ENCODE data around the gene TYMS.
A peak's percentile ranks its signal among the peaks of the same experiment; 100 is the strongest.
"Not testable (repeated sequence)": the region's sequence is repeated elsewhere in the genome, so short reads cannot be mapped to it uniquely, and the experiment has no call there.

Gene TYMS

DNA sequence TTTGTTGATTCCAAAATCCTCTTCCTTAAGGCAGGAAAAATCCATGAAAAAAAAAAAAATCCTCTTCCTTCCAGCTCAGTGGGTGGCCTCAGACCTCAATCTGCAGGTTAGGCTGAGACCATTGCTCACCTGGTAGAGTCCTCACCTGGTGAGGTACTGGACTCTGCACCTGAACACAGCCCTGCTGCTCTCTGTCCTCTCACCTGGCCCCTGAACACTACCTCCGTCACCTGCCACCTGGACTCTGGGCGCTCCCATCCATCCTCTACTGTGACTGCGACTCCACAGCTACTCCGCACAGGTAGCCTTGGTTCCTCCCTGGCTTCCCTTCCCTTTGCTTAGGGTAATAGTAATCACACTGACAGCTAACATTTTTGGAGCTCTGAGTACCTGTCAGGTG, 22.1 kb downstream of the TYMS start:
- DNase-seq: no peak

DNA sequence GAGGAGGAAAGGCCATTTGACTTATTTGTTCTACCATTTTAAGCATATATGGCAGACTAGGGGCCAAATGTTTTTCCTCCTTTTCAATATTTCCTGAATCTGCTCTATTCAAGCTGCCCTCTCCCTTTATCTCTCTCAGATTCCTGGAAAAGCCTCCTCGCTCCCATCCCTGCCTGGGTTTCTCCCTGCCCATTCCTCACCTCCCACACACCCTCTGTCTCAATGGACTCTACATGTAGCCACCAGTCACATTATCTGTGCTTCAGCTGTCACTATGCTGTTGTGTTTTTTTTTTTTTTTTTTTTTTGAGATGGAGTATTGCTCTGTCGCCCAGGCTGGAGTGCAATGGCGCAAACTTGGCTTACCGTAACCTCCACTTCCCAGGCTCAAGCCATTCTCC, 22.9 kb downstream of the TYMS start:
- DNase-seq: no peak

DNA sequence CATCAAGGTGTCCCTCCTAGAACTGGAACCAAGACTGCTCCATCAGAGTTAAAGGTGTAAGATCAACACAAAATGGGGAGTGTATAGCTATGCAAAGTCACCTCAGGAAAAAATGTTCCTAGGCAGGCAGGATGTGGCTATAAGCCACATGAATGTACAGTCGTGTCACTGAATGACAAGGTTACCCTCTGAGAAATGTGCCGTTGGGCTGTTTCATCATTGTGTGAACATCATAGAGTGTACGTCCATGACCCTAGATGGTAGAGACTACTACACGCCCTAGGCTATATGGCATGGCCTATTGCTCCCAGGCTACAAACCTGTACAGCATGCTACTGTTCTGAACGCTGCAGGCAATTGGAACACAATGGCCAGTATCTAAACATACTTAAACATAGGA, 24.5 kb downstream of the TYMS start:
- DNase-seq: no peak

DNA sequence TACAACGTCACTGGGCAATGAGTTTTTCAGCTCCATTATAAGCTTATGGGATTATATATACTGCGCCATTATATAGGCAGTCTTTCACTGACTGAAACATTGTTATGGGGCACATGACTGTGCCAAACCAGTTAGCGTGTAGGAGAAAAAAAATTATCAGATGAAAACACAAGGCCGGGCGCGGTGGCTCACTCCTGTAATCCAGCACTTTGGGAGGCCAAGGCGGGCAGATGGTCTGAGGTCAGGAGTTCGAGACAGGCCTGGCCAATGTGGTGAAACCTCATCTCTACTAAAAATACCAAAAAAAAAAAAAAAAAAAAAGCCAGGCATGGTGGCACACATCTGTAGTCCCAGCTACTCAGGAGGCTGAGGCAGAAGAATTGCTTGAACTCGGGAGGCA, 25.0 kb downstream of the TYMS start:
- DNase-seq: not testable (repeated sequence)

DNA sequence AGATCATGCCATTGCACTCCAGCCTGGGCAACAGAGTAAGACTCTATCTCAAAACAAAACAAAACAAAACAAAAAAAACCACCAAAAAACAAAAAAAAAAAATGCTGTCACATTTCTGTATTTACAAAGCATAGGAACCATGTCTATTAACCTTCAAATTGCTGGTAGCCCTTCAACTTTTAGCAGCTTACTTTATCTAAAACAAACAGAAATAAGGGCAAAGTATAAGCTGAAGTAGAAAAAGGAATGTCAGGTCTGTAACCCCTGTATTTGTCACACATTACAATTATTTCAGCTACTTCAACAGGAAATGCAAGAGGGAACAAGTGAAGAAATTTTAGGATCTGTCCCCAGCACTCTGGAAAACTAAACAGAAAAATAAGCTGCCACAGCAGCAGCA, 25.4 kb downstream of the TYMS start:
- DNase-seq: no peak

DNA sequence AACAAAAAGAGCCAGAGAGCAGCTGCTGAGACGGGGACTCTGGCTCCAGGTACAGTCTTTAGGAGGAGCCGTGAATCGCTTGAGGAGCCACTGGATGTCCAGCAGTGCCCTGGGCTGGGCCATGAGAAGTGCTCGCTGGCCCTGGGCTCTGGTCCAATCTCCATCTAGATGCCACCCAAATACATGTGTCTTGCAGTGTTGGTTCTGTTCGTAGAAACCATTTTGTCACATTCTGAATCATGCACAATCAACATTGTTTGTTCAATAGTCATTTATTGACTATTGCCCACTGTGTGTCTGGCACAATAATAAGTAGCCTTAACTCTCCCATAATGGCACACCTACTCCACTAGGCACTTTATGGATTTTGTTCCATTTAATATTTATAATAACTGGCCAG, 26.1 kb downstream of the TYMS start:
- DNase-seq: peak in 1 of 2 experiments; percentile 65

DNA sequence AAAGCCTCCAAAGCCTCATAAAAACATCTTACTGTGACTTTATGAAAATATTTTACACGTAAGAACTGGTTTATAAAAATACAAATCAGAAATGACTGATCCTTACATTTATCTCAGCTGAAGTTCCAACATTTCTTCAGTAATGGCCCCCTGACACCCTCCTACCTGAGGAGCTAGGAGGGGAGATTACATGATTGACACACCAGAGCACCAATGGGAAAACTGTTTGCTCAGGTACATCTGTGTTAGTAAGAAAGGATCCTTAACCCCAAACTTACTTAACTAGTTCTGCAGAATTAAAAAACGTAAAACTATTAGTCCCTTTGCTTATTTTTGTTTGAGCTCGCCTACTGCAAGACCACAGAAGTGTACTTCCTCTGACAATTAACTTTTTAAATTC, 28.0 kb downstream of the TYMS start:
- no peak for DNase-seq

DNA sequence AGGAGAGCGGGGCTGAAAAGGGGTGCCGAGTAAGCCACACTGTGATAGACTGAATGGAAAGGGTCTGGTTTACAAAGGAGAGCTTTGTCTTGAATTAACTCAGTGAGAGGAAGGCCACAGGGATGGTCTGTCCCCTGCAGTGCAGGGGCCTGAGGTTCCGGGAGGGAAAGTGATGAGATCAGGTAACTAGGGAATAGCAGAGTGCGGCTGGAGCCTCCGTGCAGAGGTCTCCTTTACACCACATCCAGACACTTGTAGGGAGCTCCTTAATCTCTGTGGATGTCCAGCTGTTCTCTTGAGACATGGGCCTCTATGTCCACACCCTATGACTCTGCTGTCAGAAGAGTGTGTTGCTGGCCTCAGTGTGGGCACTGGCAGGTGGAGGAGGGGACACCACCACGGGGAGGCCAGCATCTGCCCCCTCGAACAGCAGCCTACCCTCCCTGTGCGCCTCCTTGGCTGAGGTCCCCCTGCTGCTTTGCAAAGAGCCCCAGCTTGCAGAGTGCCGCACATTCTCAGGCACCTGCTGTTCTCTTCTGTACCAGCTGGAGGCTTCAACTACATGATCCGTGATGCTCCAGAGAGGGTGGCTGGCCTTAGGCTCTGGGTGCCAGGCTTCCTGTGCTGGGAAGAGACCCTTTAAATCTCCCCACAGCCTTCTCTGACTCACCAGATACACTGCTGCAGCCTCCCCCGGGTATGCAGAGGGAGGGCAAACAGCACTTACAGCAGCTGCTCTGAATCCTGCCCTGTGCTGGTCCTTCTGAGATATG, 29.1 kb downstream of the TYMS start:
- DNase-seq: no peak

DNA sequence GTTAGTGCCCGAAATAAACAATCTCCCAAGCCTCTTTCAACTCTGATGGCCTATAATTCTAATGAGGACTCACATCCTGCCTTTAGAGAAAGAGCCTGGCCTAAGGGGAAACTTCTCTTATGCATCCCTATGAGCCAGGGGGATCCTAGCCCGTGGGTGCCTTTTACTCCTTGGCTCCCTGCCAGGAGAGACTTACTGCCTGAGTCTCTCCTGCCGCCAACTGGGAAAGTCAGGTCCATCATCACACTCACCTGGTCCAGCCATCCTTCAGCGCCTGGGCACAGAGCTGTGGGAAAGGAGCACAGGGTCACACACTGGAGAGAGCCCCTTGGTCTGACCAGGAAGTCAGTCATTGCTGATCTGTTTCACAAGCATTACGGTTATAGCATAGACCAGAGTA, 30.9 kb downstream of the TYMS start:
- DNase-seq: peak; percentile 33 to 47

DNA sequence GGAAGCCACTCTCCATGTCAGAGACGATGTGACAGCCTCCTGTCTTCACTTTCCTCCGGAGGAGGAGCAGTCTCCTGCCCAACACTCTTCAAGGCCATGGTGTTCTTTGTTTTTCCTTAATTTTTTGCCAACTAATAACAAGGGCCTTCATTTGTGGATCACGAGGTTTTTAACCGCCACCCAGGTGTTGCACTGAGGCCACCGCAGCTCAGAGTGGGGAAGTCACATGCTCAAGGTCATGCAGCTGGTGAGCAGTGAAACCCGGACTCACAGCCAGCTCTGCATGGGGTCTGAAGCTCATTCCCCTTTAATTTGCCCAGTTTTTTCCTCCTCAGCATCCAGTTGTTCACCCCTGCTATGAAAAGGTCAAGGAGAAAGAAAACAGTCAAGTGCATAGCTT, 35.4 kb downstream of the TYMS start:
- no peak for DNase-seq

DNA sequence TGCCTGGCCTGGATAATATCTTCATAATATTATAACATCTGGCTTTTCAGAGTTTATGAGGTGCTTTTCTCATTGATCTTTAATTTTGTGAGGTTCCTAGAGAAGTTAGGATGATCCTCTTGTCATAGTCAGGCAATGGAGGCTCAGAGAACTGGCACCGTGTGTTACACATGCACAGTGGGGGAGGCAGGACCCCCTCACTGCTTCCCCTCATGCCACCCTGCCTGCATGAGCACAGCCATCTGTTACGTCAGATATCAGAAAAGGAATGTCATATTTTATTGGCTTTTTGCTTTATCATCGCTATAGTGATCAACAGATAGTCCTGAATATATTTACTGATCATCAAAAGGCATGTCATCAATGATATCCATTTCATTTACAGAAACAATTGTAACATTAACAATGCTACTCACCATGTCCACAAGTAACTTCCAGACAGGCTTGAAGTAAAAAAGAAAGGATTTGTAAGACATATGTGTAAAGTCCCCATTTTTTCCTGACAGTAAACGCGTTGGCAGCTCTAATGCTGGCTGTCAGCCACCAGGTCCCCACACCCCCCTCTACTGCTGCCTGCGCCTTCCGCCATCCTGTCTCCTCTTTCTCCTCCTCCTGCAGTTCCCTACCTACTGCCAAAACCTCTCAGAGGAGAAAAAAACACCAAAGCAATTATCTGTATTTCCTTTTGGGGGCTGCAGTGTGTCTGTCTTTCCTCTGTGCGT, 36.2 kb downstream of the TYMS start:
- DNase-seq: no peak

DNA sequence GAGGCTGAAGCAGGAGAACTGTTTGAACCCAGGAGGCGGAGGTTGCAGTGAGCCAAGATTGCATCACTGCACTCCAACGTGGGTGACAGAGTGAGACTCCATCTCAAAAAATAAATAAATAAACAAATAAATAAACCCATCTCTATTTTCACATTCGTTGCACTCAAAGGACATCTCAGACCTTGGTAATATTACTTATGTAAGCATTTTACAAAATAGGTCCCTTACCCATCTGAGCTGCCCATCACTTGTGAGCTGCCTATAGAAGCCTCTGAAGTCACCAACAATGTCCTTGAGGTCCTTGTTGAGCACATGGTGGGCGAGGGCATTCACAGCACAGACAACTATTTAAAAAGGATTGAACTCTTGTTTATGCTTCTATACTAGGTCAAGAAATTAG, 39.6 kb downstream of the TYMS start:
- DNase-seq: no peak

DNA sequence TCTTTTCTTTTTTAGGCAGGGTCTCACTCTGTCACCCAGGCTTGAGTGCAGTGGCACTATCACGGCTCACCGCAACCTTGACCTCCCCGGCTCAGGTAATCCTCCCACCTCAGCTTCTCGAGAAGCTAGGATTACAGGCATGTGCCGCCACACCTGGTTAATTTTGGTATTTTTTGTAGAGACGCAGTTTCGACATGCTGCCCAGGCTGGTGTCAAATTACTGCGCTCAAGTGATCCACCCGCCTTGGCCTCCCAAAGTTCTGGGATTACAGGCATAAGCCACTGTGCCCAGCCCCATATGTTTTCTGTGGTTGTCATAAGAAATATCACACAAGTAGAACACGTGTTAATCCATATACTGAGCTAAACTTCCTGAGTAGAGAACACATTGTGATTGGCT, 40.3 kb downstream of the TYMS start:
- DNase-seq: no peak

DNA sequence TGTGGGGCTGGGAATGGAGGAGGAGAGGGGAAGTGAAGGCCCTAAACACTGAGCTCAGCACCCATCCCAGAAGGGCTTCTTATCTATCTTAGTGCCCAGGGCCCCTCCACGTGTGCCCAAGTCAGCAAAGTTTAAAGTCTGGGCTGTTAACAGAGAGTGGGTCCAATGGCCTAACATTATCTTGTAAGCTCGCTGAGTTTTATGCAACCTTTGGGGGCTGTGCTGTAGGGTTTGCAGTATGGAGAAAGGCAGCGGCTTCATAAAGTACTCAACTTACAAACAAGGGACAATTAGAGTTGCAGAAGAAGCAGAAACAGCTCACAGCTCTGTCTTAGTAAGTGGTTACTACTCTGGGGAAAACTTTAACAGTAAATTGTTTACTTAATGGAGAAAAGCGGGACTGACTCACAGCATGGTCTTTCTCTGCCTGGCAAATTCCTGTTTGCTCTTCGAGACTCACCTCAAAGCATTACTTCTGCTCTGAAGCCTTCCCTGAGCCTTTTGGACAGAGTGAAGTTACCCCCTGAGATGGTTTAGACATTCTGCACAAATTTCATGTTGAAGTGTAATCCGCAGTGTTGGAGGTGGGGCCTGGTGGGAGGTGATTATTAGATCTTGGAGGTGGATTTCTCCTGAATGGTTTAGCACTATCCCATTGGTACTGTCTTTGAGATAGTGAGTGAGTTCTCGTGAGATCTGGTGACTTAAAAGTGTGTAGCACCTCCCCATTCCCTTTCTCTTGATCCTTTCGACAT, 45.9 kb downstream of the TYMS start:
- no peak for DNase-seq

DNA sequence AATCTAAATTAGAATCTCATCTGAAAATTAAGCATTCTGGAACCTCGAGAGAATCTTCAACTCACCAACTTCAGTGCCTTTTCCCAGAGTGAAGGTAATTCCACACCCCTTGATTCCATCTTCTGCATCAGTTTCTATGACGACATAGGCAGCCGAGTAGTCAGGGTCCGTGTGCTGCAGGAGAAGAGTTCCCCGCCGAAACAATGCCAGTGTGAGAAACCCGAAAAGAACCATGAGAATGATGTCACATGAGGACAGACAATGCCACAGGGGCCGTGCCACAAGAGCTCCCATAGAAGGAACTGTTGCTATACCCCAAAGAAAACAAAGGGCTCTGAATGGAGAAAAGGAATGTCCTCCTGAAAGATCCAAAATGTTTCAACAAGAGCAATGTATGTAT, 49.0 kb downstream of the TYMS start:
- no peak for DNase-seq

DNA sequence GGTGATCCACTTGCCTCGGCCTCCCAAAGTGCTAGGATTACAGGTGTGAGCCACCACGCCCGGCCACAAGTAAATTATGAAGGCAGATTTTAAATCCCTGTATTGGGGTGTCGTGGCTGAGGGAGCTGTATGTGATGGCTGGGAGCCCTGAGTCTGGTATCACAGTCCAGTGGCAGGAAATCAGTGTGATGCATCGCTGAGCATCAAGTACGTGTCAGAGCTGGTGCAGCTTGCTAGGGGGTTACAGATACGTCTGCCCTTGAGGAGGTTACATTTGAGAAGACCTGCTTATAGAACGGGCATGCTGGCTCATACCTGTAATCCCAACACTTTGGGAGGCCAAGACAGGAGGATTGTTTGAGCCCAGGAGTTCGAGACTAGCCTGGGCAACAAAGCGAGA, 50.6 kb downstream of the TYMS start:
- no peak for DNase-seq

DNA sequence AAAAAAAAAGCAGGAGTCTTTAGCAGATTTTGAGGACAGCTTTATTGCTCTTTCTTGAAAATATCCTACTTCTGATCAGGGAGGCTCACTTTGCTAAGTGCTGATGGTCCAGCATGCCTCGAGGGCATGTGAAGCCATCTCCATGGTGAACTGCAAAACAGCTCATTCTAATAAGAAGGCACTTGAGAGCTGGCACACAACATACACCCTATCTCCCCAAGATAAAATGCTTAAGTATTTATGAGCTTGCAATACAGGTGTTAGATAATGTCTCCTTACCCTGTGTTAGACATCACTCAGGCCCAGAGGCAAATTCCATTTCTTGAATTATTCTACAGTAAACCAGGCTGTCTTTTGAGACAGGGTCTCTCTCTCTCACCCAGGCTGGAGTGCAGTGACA, 52.3 kb downstream of the TYMS start:
- DNase-seq: no peak

DNA sequence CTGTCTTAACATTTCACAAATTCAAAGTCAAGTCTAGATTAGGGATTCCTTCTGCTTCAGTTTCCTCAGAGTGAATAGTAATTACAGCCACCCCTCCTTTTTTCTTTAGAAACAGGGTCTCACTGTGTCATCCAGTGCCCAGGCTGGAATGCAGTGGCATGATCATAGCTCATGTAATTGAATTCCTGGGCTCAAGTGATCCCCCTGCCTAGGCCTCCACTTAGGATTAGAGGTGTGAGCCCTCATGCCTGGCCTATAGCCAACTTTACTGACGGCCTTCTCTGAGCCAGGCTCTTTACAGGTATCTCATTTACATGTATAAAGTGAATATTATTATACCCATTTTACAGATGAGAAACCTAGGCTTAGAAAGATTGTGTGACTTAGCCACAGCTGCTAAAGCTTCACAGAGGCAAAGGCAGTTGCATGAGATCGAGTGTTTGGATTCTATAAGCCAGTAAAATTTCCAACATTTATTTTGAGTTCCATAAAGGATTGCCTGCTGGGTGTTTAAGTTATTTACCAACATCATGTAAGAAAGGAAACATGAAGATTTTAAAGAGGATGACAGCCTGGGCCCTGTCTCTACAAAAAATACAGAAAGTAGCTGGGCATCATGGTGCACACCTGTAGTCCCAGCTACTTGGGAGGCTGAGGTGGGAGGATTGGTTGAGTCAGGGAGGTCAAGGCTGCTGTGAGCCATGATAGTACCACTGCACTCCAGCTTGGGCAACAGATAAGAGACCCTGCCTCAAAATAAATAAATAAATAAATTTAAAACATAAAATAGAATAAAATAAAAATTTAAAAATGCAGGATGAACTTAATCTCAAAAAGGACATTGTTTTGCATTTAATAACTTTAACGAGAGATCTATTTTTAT, 53.2 kb downstream of the TYMS start:
- no peak for DNase-seq

DNA sequence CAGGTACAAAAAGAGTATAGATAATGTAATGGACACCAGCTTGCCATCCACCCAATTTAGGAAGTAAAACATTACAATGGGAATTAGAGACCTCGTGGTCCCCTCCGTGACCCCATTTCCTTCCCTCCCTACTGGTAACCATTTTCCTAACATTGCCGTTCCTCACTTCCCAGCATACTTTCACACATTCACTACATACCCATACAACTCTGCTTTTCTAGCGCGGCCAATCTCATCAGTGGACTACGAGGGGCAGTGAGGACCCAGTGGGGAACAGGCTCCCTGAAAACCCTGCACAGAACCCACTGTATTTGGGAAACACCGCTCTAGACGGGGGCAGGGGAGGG, 53.8 kb downstream of the TYMS start:
- no peak for DNase-seq

DNA sequence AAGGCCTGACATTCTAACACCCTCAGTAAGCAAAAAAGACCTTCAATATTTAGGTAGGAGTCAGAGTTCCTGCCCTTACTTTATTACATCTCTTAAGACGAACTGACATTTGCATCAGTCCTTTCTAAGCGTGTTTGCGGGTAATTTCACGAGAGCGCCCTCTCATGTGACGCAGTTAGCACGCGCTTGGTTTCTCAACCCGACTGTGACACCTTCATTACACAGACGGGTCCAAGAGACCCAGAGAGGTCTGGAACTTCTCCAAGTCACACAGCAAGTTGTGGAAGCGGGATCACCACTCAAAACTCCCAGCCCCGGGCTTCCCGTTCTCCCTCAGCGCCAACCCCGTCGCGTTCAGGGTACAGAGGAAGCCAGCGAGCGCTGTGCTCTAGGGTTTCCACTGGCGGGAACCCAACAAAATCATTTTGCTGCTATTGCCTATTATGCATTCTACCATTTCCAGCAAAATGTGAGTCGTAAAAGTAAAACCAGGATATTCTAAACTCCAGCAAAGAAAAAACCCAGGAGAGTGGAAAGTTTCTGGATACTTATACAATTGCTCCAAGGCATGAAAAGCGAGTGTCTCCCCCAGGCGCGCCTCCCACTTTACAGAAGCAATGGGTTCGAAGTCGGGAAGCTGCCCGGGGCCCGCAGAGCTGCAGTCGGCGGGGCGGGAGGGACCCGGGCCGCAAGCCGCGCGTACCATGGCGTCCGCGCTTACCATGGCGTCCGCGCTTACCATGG, 54.4 kb downstream of the TYMS start:
- peak; percentile 48 to 76 for DNase-seq

DNA sequence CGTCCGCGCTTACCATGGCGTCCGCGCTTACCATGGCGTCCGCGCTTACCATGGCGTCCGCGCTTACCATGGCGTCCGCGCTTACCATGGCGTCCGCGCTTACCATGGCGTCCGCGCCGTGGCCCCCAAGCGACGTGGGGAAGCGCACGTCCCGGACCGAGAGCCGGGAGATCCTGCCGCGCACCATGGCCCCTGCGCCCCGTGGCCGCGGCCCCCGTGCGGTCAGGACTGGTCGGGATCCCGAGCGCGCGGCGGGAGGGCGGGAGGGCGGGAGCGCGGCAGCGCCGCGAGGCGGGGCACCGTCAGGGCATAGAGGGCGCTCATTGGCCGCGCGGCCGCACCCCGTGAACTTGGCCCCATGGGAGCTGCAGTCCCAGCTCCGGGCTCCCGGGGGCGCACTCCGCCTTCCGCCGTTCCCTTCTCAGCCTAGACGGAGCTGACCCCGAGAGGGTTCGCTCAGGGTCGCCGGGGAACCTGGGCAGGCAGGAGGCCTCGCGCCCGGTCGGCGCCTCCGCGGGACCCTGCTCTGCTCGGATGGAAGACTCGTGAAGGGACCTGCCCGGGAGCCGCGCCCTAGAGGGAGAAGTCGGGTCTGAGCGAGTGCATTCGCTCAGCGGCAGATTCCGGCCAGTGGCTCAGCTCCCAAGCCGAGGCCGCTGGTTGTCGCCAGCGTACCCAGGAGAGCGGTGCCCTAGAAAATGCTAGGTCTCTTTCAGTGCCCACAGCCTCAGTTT, 55.1 kb downstream of the TYMS start, which contains the start of gene ENOSF1:
ENOSF1 (minus strand) TSS at position 230 of the 734 bp plus-strand sequence; CDS start at position 187, 43 bp downstream.
- peak; percentile 72 to 75 for DNase-seq

DNA sequence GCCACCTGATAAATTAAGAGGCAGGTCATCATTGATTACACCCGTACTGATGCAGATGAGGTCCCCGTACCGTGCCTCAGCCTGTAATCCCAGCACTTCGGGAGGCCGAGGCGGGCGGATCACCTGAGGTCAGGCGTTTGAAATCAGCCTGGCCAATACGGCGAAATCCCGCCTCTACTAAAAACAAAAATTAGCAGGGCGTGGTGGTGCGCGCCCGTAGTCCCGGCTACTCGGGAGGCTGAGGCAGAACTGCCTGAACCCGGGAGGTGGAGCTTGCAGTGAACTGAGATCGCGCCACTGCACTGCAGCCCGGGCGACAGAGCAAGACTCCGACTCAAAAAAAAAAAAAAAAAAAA, 55.7 kb downstream of the TYMS start:
- no peak for DNase-seq
